GM12878 (cell line): ENCODE results near the gene ZBTB7B. TPM values are rescaled to one million over a fixed set of nuclear protein-coding genes. Genes with fewer than 3 reads are reported as not detected.

Experiments used
- BHLHE40 ChIP-seq, 2 experiments: fragments of 450-650 bp in 1 of 2; IDR thresholded peaks; 2 replicates each; pipeline ENCODE4 v1.6.1; 2011 to 2017; ENCODE audit warnings: low read depth in 2 of 2, borderline replicate concordance in 1 of 2, improper control_type of control experiment in 1 of 2, low read length in 1 of 2, mild to moderate bottlenecking in 1 of 2
- CEBPB ChIP-seq, 2 experiments: fragments of 150-350 bp in 1 of 2; IDR thresholded peaks; 2 replicates each; pipeline ENCODE4 v1.6.1; 2012 to 2014; ENCODE audit warnings: low read depth in 2 of 2, low read length in 2 of 2, borderline replicate concordance in 1 of 2, inconsistent platforms in 1 of 2
- ESRRA ChIP-seq: IDR thresholded peaks from 2 replicates; pipeline ENCODE4 v1.6.1; 2012; ENCODE audit warnings: mild to moderate bottlenecking, low read length, improper control_type of control experiment
- ETV6 ChIP-seq, 2 experiments: fragments of 450-650 bp in 1 of 2; IDR thresholded peaks in 1 of 2; conservative IDR thresholded peaks in 1 of 2; 2 replicates each; pipeline ENCODE4 v1.6.1; 2014; ENCODE audit warnings: antibody characterized with exemption in 1 of 2, borderline replicate concordance in 1 of 2, low read depth in 1 of 2, mild to moderate bottlenecking in 1 of 2, moderate library complexity in 1 of 2
- IRF3 ChIP-seq: fragments of 450-650 bp; IDR thresholded peaks from 2 replicates; pipeline ENCODE4 v1.6.1; 2014; ENCODE audit warnings: mild to moderate bottlenecking
- MEF2B ChIP-seq: fragments of 450-650 bp; IDR thresholded peaks from 2 replicates; pipeline ENCODE4 v1.6.1; 2018; ENCODE audit warnings: mild to moderate bottlenecking, moderate library complexity; ENCODE audit not compliant: partially characterized antibody, poor library complexity, severe bottlenecking
- NR2C1 ChIP-seq: fragments of 450-650 bp; IDR thresholded peaks from 2 replicates; pipeline ENCODE4 v1.6.1; 2017; ENCODE audit warnings: antibody characterized with exemption, mild to moderate bottlenecking, moderate library complexity
- NR2C2 ChIP-seq: IDR thresholded peaks from 2 replicates; pipeline ENCODE4 v1.6.1; 2011; ENCODE audit warnings: borderline replicate concordance, low read depth; ENCODE audit not compliant: control insufficient read depth, insufficient read length
- POLR2A ChIP-seq: IDR thresholded peaks from 2 replicates; pipeline ENCODE4 v1.6.1; 2011; ENCODE audit warnings: low read depth, mild to moderate bottlenecking, low read length
- RCOR1 ChIP-seq: conservative IDR thresholded peaks from 2 replicates; pipeline ENCODE4 v1.6.1; 2012; ENCODE audit warnings: low read depth, low read length, improper control_type of control experiment
- SIN3A ChIP-seq: IDR thresholded peaks from 2 replicates; pipeline ENCODE4 v1.6.1; 2012; ENCODE audit warnings: low read depth, low read length, improper control_type of control experiment
- SUPT20H ChIP-seq: IDR thresholded peaks from 2 replicates; pipeline ENCODE4 v1.6.1; 2011; ENCODE audit warnings: low read depth, mild to moderate bottlenecking, low read length, moderate library complexity, borderline replicate concordance; ENCODE audit not compliant: control insufficient read depth
- YBX1 ChIP-seq: fragments of 450-650 bp; IDR thresholded peaks from 2 replicates; pipeline ENCODE4 v1.6.1; 2016; ENCODE audit warnings: antibody characterized with exemption
- ZBED1 ChIP-seq: IDR thresholded peaks from 2 replicates; pipeline ENCODE4 v1.6.1; 2016; ENCODE audit warnings: borderline replicate concordance
- ZNF217 ChIP-seq: fragments of 450-650 bp; IDR thresholded peaks from 2 replicates; pipeline ENCODE4 v1.6.1; 2017; ENCODE audit warnings: antibody characterized with exemption, mild to moderate bottlenecking
- ZZZ3 ChIP-seq: IDR thresholded peaks from 2 replicates; pipeline ENCODE4 v1.6.1; 2011; ENCODE audit warnings: low read depth; ENCODE audit not compliant: control insufficient read depth, insufficient read length
- polyA plus RNA-seq, 11 experiments: library from polyadenylated mRNA; depleted of rRNA in 4 of 11; unstranded in 6 of 11; stranded (reverse) in 5 of 11; fragments of >200 nt; fragmentation: Nextera tagmentation in 4 of 11; fragmentation: Illumina TruSeq in 1 of 11; extraction: Ambion mirVana in 4 of 11; extraction: Trizol in 1 of 11; gene quantifications; 1 replicate in 1 of 11; 2 replicates in 10 of 11; pipeline versions ENCODE4 v1.2.1 to v1.2.3, GENCODE V29; 2011 to 2016; ENCODE audit warnings: inconsistent platforms in 2 of 11, missing spikeins in 2 of 11, low read depth in 1 of 11
- total RNA-seq, 4 experiments: library from RNA; depleted of rRNA in 3 of 4; stranded (reverse); fragments of >200 nt in 3 of 4; fragmentation: Illumina TruSeq in 1 of 4; extraction: Trizol in 1 of 4; gene quantifications; 2 replicates each; pipeline versions ENCODE4 v1.2.1 to v1.2.3, GENCODE V29; 2013 to 2021
- TF ChIP-seq, protein P1 (sequence below): fragments of 450-650 bp; formaldehyde crosslinking; IDR thresholded peaks from 2 replicates; pipeline ENCODE4 v1.4.0; 2022; ENCODE audit warnings: mild to moderate bottlenecking, moderate library complexity
- TF ChIP-seq, protein P2 (sequence below): fragments of 450-650 bp; IDR thresholded peaks from 2 replicates; pipeline ENCODE4 v1.6.1; 2017; ENCODE audit warnings: low read depth, mild to moderate bottlenecking, moderate library complexity
- TF ChIP-seq, protein P3 (sequence below): fragments of 450-650 bp; IDR thresholded peaks from 2 replicates; pipeline ENCODE4 v1.6.1; 2017; ENCODE audit warnings: mild to moderate bottlenecking, low read depth, inconsistent platforms; ENCODE audit not compliant: poor library complexity, severe bottlenecking
- TF ChIP-seq, protein P4 (sequence below): fragments of 450-650 bp; IDR thresholded peaks from 2 replicates; pipeline ENCODE4 v1.6.1; 2016; ENCODE audit warnings: mild to moderate bottlenecking

The ZBTB7B gene
- total and polyA plus RNA-seq, 10 of the 15 experiments (the other 5 are each of a cell fraction or from before 2014, with no cell fraction given): 0.11 to 44.9 (median 11.3) TPM

DNA sequence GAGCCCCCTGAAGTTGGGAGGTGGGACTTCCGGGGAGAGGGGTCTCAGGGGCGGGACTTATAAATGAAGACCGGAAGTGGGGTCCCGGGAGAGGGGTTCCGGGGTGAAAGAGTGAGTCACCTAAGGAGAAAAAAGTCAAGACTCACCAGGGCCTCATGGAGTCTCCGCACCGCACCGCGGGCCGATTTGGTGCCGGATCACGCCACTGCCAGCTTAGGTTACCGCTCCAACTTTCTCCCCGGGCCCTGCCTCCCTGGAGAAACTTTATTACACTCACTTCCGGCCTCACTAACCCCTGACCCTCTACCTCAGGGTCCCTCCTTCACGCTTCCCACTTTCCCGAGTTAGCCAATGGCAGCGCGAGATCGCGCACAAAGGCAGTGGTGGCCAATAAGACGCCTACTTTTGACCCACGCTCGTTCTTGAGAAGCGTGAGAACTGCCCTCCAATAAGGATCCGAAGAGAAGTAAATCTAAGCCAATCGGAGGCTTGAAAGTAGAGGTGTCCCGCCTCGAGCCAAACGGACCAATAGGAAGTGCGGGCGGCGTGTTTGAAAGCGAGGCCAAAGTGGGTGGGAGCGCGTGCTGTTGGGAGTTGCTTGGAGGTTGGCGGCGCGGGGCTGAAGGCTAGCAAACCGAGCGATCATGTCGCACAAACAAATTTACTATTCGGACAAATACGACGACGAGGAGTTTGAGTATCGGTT is 28.3 kb upstream of the ZBTB7B start, which contains the start of gene CKS1B (continued):
- TF ChIP-seq, protein P1, sequence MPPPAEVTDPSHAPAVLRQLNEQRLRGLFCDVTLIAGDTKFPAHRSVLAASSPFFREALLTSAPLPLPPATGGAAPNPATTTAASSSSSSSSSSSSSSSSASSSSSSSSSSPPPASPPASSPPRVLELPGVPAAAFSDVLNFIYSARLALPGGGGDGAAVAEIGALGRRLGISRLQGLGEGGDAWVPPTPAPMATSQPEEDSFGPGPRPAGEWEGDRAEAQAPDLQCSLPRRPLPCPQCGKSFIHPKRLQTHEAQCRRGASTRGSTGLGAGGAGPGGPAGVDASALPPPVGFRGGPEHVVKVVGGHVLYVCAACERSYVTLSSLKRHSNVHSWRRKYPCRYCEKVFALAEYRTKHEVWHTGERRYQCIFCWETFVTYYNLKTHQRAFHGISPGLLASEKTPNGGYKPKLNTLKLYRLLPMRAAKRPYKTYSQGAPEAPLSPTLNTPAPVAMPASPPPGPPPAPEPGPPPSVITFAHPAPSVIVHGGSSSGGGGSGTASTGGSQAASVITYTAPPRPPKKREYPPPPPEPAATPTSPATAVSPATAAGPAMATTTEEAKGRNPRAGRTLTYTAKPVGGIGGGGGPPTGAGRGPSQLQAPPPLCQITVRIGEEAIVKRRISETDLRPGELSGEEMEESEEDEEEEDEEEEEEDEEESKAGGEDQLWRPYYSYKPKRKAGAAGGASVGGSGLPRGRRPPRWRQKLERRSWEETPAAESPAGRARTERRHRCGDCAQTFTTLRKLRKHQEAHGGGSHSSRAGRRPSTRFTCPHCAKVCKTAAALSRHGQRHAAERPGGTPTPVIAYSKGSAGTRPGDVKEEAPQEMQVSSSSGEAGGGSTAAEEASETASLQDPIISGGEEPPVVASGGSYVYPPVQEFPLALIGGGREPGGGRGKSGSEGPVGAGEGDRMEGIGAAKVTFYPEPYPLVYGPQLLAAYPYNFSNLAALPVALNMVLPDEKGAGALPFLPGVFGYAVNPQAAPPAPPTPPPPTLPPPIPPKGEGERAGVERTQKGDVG (CRISPR knock-in tag): no peak
- TF ChIP-seq POLR2A: peak; percentile 85
- peak; percentile 98 for TF ChIP-seq NR2C1
- peak; percentile 78 to 84; a peak in 3 of 4 replicates for TF ChIP-seq BHLHE40 (IDR thresholded peaks at IDR 0.05; ENCODE audit: borderline replicate concordance in 1 of 2, low read depth in 2 of 2, low read length in 1 of 2)
- TF ChIP-seq NR2C2: no peak
- TF ChIP-seq SUPT20H: no peak
- TF ChIP-seq ETV6 (conservative IDR thresholded peaks at IDR 0.05 in 1 of 2, IDR thresholded peaks at IDR 0.05 in 1 of 2; ENCODE audit: borderline replicate concordance in 1 of 2, low read depth in 1 of 2): no peak
- TF ChIP-seq YBX1: no peak
- no peak for TF ChIP-seq CEBPB (IDR thresholded peaks at IDR 0.05; ENCODE audit: borderline replicate concordance in 1 of 2, low read depth in 2 of 2, low read length in 2 of 2)
- TF ChIP-seq, protein P2, sequence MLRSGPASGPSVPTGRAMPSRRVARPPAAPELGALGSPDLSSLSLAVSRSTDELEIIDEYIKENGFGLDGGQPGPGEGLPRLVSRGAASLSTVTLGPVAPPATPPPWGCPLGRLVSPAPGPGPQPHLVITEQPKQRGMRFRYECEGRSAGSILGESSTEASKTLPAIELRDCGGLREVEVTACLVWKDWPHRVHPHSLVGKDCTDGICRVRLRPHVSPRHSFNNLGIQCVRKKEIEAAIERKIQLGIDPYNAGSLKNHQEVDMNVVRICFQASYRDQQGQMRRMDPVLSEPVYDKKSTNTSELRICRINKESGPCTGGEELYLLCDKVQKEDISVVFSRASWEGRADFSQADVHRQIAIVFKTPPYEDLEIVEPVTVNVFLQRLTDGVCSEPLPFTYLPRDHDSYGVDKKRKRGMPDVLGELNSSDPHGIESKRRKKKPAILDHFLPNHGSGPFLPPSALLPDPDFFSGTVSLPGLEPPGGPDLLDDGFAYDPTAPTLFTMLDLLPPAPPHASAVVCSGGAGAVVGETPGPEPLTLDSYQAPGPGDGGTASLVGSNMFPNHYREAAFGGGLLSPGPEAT: peak; percentile 96
- TF ChIP-seq ZBED1: no peak
- TF ChIP-seq MEF2B: no peak
- TF ChIP-seq, protein P3, sequence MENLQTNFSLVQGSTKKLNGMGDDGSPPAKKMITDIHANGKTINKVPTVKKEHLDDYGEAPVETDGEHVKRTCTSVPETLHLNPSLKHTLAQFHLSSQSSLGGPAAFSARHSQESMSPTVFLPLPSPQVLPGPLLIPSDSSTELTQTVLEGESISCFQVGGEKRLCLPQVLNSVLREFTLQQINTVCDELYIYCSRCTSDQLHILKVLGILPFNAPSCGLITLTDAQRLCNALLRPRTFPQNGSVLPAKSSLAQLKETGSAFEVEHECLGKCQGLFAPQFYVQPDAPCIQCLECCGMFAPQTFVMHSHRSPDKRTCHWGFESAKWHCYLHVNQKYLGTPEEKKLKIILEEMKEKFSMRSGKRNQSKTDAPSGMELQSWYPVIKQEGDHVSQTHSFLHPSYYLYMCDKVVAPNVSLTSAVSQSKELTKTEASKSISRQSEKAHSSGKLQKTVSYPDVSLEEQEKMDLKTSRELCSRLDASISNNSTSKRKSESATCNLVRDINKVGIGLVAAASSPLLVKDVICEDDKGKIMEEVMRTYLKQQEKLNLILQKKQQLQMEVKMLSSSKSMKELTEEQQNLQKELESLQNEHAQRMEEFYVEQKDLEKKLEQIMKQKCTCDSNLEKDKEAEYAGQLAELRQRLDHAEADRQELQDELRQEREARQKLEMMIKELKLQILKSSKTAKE: peak; percentile 25
- no peak for TF ChIP-seq ZZZ3
- peak; percentile 100 for TF ChIP-seq SIN3A
- TF ChIP-seq ZNF217: no peak
- TF ChIP-seq ESRRA: no peak
- no peak for TF ChIP-seq RCOR1
- TF ChIP-seq, protein P4, sequence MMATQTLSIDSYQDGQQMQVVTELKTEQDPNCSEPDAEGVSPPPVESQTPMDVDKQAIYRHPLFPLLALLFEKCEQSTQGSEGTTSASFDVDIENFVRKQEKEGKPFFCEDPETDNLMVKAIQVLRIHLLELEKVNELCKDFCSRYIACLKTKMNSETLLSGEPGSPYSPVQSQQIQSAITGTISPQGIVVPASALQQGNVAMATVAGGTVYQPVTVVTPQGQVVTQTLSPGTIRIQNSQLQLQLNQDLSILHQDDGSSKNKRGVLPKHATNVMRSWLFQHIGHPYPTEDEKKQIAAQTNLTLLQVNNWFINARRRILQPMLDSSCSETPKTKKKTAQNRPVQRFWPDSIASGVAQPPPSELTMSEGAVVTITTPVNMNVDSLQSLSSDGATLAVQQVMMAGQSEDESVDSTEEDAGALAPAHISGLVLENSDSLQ: peak; percentile 91
- TF ChIP-seq IRF3: peak; percentile 95
